ENCODE data around the gene RGMB.

DNA sequence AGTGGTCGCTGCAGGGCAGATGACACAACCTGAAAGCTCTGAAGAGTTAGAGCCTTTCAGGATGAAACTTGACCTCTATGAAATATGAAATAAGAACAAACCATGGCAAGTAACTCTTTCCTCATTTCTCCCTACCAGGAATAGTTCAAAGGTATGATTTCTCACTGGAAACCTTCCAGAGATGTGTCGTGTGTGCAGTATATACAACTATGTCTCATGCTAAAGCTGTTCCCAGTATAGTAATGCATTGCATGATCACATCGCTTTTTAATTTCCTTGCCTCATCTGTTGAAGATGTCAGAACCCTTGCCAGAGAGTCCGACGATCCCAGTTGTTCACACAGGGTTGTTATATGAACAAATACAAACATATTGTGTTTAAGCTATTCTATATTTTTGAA, 45.8 kb upstream of the RGMB start:
- TF ChIP-seq ZBTB7A (IDR thresholded peaks at IDR 0.05; ENCODE audit: low read depth) (no peak), YY1 (IDR thresholded peaks at IDR 0.05; ENCODE audit: low read depth) (no peak), EP300 (IDR thresholded peaks at IDR 0.05; ENCODE audit: borderline replicate concordance) (no peak), RAD21 (IDR thresholded peaks at IDR 0.05; ENCODE audit: low read depth) (no peak), MAX (IDR thresholded peaks at IDR 0.05) (no peak), CREB1 (IDR thresholded peaks at IDR 0.05; ENCODE audit: low read depth) (no peak), REST (IDR thresholded peaks at IDR 0.05; ENCODE audit: low read depth) (no peak), CEBPB (IDR thresholded peaks at IDR 0.05) (no peak), FOXM1 (IDR thresholded peaks at IDR 0.05; ENCODE audit: borderline replicate concordance, low read depth) (no peak), EGR1 (IDR thresholded peaks at IDR 0.05) (no peak)
- TF ChIP-seq, protein P1, sequence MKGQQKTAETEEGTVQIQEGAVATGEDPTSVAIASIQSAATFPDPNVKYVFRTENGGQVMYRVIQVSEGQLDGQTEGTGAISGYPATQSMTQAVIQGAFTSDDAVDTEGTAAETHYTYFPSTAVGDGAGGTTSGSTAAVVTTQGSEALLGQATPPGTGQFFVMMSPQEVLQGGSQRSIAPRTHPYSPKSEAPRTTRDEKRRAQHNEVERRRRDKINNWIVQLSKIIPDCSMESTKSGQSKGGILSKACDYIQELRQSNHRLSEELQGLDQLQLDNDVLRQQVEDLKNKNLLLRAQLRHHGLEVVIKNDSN (IDR thresholded peaks at IDR 0.05) = no peak

Measured in Ishikawa (cell line).